Activated gamma-delta T cell treated with anti-CD3 and anti-CD28 coated beads, Interleukin-2, amount 50 U/mL, for 16 hours (primary cell): ENCODE results near the gene PPP2R5B.
"Not testable (repeated sequence)": the region's sequence is repeated elsewhere in the genome, so short reads cannot be mapped to it uniquely, and the experiment has no call there.

Experiments
- DNase-seq: peaks from one replicate; pipeline ENCODE4 v3.0.0-alpha.2; 2020; ENCODE audit warnings: low read depth

The PPP2R5B gene

DNA sequence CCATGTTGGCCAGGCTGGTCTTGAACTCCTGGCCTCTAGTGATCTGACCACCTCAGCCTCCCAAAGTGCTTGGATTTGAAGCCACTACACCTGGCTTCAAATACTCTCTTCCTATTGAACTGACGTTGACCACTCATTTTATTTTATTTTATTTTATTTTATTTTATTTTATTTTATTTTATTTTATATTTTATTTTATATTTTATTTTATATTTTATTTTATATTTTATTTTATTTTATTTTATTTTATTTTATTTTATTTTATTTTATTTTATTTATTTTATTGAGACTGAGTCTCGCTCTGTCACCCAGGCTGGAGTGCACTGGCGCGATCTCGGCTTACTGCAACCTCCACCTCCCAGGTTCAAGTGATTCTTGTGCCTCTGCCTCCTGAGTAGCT lies 58.9 kb downstream of the PPP2R5B start:
- not testable (repeated sequence) for DNase-seq
